Dermis microvascular lymphatic vessel endothelial cell (primary cell): Measurements from ENCODE around the gene POLH. TPM values are rescaled to one million over a fixed set of nuclear protein-coding genes. Genes with fewer than 3 reads are reported as not detected.

Source experiments
- DNase-seq, 2 donors: peaks; one replicate each; pipeline versions ENCODE4 v3.0.0 to v3.0.0-alpha.2; 2010; ENCODE audit warnings: low read depth in 2 of 2
- total RNA-seq: library from RNA; depleted of rRNA; stranded (reverse); fragments of >200 nt; gene quantifications from 2 replicates; pipeline ENCODE4 v1.2.1, GENCODE V29; 2014

The POLH gene
- total RNA-seq, 1 donor from 2014 or later, result 16.3 TPM

DNA sequence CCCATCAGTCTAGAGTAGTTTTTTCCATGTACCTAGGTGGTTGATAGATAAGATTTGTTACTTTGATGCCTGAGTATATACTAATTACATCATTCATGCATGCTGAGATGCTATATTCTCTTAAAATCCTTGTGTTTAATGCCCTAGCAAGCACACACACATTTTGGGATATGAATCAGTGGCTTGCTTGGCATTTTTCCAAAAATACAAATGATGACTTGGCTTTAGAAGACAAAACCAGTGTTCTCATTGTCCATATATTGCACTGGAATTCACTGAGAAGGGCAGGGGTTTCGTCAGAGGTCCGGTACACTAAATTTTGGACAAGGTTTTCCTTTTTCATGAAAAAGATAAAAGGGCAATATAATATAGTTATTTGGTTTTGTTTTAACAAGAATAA lies 28.2 kb downstream of the POLH start:
- DNase-seq, result peak; percentile 59 to 76

DNA sequence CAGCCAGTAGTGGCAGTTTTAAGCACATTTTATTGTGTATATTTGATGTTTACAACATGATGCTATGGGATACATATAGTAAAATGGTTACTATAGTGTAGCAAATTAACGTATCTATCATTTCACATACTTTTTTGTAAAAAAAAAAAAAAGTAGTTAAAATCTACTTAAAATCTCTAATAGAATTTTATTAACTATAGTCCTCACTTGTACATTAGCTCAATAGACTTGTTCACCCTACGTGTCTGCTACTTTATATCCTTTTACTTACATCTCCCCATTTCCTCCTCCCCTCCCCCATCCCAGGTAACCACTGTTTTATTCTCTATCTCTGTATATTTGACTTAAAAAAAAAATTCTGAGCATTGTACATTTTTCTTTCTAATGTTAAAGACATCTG lies 30.0 kb downstream of the POLH start:
- no peak for DNase-seq

DNA sequence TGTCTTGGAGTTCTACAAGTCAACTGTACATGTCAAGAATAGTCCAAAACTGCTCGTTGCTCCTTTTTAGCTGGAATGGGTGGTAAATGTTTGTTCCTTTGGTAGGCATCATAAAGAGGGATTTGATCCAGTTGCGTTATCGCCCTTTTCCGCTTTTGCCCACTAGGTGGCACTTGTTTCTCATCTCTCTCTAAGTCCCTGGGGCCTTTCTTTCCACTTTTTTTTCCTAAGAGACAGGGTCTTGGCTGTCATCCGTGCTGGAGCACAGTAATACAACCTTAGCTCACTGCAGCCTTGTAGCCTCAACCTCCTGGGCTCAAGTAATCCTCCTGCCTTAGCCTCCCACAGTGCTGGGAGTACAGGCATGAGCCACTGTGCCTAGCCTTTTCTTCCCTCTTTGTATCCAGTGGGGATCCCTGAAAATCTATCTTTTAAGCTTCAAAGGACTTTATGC lies 32.4 kb downstream of the POLH start:
- peak; percentile 70 to 85 for DNase-seq

DNA sequence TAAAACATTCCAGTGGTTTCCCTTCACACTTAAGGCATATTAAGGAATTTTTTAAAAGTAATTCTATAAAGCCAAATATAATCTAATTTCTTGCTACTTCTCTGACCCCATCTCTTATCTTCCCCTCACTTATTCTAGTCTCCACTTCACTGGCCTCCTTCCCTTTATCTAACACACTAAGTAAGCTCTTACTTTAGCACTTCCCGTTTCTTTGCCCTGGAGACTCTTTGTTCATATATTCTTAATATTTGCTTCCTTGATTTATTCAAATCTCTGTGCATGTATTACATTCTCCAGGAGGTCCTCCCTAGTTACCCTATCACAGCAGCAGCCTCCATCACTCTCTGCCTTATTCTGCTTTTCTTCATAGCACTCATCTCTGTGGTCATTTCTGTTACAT lies 32.8 kb downstream of the POLH start:
- DNase-seq, result no peak

DNA sequence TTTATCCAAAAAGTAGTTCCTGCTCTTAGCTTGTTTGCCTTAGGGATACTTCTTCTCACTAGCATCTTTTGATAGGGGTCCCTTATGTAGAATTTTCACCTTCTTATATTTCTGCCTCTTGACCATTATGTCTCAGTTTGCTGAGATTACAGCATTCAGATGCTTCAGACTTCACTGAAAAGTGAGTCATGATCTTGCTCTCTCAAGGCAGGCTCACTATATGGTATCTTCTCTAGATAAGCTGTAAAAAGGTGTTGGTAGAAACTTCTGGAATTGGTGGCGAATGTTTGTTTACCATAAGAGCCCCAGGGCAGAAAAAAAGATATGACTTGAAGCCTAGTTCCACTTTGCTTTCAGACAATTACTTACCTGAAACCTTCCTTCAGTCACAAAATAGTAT lies 33.4 kb downstream of the POLH start:
- DNase-seq, result no peak

DNA sequence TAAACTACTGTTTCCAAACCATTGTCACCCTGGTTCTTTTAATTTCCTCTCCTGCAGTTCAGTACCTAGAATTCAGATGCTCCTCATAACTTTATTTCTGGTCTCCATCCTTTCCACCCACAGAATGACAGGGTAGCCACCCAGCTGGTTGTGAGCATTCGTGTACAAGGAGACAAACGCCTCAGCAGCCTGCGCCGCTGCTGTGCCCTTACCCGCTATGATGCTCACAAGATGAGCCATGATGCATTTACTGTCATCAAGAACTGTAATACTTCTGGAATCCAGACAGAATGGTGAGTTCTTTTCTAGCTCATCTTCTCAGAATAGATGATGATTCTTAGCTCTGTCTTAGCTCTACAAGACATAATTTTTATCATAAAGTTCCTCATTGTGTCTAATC lies 34.4 kb downstream of the POLH start:
- no peak for DNase-seq

DNA sequence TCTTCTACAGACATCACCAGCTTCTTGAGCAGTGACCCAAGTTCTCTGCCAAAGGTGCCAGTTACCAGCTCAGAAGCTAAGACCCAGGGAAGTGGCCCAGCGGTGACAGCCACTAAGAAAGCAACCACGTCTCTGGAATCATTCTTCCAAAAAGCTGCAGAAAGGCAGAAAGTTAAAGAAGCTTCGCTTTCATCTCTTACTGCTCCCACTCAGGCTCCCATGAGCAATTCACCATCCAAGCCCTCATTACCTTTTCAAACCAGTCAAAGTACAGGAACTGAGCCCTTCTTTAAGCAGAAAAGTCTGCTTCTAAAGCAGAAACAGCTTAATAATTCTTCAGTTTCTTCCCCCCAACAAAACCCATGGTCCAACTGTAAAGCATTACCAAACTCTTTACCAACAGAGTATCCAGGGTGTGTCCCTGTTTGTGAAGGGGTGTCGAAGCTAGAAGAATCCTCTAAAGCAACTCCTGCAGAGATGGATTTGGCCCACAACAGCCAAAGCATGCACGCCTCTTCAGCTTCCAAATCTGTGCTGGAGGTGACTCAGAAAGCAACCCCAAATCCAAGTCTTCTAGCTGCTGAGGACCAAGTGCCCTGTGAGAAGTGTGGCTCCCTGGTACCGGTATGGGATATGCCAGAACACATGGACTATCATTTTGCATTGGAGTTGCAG lies 37.9 kb downstream of the POLH start:
- DNase-seq, result no peak

DNA sequence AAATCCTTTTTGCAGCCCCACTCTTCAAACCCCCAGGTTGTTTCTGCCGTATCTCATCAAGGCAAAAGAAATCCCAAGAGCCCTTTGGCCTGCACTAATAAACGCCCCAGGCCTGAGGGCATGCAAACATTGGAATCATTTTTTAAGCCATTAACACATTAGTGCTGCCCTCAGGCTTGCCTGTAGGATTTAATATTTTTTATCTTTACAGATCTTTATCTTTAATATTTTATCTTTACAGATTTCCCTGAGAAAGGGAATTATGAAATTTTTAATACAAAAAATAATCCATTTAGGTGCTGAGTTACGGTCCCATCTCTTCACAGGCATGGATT lies 38.4 kb downstream of the POLH start:
- no peak for DNase-seq

DNA sequence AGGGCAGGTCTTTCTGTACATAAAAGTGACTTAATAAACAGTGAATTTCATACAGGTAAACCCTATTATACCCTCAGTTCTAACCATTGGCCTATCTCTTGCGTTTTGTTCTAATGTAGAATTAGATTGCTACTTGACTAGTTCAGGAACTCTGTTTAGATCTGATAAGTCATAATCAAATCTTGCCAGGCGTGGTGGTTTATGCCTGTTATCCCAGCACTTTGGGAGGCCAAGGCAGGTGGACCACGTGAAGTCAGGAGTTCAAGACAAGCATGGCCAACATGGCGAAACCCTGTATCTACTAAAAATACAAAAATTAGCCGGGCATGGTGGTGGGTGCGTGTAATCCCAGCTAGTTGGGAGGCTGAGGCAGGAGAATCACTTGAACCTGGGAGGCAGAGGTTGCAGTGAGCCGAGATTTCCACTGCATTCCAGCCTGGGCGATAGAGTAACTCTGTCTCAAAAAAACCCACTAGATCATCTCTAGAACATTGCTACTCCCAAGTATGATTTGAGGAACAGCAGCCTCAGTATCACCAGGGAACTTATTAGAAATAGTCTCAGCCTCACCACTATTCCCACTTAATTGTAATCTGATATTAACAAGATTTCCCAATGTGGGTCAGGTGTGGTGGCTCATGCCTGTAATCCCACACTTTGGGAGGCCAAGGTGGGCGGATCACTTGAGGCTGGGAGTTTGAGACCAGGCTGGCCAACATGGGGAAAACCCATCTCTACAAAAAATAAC lies 40.9 kb downstream of the POLH start:
- no peak for DNase-seq

DNA sequence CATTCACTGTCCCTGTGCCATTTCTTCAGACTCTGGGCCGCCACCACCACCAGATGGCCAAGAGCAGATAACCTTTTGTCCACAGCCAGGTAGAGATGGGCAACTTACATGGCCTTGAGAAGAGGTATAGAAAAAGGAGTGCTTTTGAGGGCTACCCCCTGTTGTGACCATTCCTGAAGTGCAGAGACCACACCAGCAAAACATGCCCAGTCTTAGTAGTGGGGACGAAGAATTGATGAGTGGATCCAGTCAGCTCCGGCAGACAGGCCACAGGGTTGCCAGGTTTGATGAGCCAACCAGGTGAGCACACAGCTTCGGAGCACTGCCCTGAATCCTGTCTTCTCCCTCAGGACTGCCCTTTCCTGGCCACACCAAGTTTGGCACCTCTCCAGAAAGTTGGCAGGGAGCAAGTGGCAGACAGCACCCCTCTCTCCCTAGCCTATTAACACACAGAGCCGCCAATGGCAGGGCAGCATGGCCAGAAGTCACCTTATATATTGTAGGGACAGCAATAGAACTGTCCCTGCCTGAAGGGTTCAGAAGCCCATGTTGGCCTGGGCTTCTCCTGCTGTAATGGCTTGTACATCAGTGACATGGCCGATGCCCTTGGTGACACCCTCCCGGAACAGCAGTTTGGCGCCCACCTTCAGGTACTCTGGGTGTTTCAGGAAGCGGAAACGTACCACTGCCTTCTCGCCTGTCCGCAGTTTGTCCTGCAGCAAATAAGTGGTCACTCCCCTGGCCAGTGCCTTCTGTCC lies 45.3 kb downstream of the POLH start:
- DNase-seq, result no peak

DNA sequence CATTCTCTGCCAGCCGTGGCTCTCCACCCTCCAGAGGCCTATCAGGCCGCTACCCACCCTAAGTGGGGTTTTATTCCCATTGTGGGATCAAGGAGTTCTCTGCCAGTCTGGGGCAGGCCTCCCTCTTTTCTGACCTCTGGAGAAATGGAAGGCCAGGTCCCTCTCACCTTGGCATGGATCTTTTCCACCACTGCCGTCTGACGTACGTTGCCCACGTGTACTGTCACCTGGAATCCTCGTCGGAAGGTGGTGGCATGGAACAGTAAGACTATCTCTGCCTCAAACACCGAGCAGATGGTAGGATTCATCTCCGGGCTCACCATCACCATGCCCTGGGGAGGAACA lies 45.8 kb downstream of the POLH start:
- DNase-seq, result no peak

DNA sequence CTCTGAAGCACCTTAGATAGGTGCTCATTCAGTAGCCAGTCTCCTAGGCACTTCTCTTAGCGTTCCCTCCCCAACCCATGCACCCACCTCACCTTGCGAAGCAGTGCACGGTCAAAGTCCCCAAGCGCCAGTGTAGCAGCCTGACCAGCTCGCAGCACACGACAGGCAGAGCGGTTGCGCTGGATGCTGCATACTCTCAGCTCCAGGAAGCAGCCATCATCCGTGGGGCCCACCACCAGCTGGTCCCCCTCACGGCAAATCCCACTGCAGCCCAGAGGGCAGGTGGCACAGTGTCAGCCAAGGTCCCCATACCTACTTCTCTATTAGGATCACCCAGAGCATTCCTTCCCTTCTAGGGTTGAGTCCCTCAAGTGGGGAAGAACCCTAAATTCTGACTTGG lies 46.6 kb downstream of the POLH start:
- no peak for DNase-seq

DNA sequence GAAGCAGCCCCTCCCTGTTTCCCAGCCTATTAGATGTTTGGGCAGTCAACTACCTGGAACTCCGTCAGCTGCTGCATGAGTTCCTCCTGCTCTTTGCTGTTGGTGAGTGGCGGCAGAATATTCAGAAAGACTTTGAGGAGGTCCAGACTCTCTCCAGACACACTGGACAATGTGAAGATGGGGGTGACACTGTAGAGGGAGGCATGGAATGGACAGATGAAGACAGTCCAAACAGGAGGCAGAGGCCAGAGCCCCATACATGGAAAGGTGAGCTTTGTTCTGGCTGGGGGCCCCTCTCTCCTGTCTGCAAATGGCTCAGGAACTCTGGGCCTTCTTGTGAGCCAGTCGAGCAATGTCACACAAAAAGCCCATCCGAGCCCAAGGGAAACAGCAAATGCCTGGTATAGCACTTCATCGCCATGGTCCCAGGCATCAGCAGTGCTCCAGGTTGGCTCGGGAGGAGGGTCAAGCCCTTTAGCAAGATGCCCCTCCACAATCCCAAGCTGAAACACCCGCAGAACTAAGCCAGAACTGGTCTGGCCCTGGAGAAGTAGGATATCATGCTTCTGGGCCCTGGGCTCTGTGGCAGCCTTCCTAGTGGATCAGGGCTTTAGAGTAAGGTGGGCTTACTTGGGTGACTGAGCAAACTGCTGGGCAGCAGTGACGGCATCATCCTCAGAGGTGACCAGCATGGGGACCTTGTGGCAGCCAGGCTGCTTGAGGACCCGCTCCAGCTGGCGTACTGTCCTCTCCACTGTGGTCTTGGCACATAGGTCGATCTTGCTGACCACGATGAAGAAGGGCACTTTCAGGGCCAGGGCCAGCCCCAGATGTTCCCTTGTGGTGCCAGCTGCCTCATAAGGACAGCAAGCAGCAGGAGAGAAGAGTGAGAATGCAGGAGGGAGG lies 48.1 kb downstream of the POLH start:
- DNase-seq, result no peak

DNA sequence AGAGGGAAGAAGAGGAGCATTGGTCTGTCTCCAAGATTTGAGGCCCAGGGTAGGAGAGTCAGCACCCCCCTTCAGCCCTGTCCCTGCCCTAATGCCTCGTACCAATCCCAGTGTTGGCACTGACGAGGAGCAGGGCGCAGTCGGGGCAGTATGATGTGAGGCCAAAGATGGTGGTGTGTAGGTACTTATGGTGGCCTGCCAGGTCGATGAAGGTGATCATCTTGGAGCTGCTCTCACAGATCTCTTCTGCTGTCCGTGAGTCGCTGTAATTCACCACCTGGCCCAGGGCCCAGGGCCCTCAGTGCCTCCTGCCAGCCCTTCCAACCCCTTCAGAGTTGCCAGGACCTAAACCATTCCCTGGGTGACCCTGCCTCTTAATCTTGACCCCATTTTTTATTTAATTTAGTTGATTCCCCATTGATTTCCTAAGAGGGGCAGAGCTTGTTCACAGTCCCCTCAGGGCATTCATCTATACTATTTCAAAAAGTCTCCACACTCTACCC lies 48.9 kb downstream of the POLH start:
- no peak for DNase-seq

DNA sequence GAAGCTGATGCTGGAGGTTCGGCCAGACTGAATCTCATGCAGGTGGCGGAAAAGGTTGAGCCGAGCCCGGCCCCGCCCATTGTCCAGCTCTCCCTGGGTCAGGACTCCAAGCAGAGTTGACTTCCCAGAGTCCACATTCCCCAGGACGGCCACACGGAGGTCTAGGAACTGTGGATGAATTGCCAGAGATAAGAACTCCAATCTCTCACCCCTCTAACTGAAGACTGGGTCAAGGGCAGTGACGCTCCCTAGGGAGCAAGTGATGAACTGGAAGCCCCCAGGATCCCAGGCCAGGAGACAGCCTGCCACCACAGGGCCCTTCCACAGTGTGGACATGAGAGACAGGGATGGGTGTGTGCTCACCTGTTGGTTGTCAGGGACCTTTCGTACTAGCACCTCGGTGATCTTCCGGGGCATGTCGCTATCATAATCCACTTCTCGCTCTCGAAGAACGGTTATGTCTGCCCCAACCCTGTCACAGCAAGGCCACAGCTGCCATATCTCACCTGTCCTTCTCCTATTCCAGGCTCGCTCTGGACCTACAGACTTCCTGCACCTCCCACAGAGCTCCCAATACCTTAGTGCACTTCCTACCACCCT lies 49.5 kb downstream of the POLH start:
- no peak for DNase-seq

DNA sequence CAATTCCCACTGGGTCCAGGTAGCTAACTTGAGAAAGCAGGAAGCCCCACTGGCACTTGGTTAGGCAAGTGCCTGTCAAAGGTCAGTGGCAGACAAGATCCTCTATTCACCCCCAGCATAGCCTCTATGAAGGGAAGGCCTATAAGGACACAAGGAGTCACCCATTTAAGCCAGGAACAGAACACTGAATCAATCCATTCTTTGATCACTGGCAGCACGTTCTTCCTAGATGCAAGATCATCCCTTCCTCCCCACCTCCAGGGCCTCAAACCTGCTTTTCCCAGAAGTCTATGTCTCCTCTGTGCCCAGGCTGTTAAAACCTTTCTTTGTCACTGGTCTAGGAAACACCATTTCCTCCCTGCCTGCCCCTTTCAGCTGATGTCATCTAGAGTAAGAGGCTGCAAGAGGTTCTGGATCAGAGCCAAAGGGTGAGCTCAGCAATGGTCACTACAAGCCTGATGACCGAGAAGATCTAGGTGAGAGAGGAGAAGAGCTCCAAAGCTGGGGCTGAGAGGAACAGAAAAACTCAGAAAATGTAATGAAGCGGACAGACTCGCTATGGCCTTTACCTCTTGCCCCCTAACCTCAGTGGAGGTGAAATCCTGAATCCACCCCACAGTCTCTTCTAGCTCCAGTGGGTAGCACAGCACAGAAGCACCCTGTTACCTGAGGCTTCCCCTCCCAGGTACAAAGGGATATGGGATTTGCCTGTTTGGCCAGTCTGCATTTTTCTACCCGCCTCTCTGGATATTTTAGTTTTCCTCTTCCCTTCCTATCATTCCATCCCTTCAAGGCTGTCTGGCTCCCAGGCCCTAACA lies 51.2 kb downstream of the POLH start:
- peak; percentile 94 to 97 for DNase-seq

DNA sequence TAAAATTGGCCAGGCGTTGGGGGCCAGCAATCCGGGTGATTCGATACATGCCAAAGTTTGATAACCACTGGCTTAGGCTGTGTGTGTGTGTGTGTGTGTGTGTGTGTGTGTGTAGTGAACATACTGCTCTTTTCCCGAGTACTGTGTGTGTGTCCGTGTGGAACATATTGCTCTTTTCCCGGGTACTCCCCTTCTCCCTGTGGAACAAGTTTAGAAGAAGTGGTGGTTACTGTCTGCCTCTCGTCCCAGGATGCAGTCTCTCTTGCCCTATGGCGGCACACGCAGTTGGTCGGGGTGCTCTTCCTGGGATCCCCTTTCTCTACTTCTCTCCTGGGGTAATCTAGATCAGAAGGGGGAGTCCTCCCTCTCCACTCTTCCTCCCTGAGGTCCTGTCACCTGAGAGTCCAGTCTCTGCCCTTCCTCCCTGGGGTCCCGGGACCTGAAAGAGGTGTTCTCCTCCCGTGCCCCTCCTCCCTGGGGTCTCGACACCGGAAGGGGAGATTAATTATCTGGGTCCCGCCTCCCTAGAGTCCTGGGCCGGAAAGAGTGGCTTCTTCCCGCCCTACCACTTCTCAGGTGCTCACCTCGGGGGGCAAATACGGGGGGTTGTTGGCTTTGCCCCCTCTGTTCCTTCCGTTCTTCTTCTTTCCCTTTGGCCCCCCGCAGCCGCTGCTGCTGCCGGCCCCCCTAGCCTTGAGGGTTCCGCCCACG lies 52.6 kb downstream of the POLH start:
- peak in 1 of 2 donors; percentile 41 for DNase-seq

DNA sequence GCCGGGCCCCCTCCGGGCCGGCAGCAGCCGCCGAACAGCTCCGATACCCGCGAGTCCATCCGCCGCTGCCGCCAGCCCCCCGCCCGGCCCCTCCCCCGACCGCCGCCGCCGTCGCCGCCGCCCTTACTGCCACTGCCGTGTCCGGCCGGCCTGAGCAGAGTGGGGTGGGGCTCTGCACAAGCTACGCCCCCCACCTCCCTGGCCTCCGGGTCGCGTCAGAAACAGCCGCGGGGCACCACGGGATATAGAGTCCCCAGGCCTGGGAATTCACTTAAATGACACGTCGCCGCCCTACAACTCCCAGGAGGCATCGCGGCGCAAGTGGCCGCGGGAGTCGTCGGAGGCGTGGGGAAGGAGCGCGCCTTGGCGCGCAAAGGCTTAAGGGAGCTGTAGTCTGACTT lies 53.1 kb downstream of the POLH start, which contains the start of gene GTPBP2:
GTPBP2 (minus strand) TSS at position 161 of the 401 bp plus-strand sequence; CDS start at position 59, 102 bp downstream.
- peak; percentile 95 to 99 for DNase-seq
